Activated CD8-positive, alpha-beta memory T cell treated with anti-CD3 and anti-CD28 coated beads, Interleukin-2, amount 10 ng/mL, durations not matched to agents 7 days and 5 days (primary cell): ENCODE results near the gene TBC1D9. TPM values are rescaled to one million over a fixed set of nuclear protein-coding genes. Genes with fewer than 3 reads are reported as not detected.

Experiments used
- ATAC-seq: fragments of 150-1000 bp; cut with Tn5 transposase; one replicate; pipeline ENCODE4 v1.10.0; 2021; ENCODE audit warnings: moderate library complexity
- CTCF ChIA-PET: fragments of 350-600 bp; sonication (Branson Sonifier 250); formaldehyde crosslinking; loops from one replicate; lab custom pipeline; 2021; ENCODE audit warnings: antibody characterized with exemption; lab: Charles Lee
- DNase-seq: peaks from one replicate; pipeline ENCODE4 v3.0.0-alpha.2; 2020
- H3K27ac Mint-ChIP-seq: one replicate; pipeline ENCODE4 v1.8.0; 2021; ENCODE audit warnings: mild to moderate bottlenecking, mixed read lengths
- H3K27me3 Mint-ChIP-seq: one replicate; pipeline ENCODE4 v1.8.0; 2021; ENCODE audit warnings: mixed read lengths
- H3K36me3 Mint-ChIP-seq: one replicate; pipeline ENCODE4 v1.8.0; 2021; ENCODE audit warnings: mild to moderate bottlenecking, mixed read lengths
- H3K4me1 Mint-ChIP-seq: one replicate; pipeline ENCODE4 v1.8.0; 2021; ENCODE audit warnings: mixed read lengths
- H3K4me3 Mint-ChIP-seq: one replicate; pipeline ENCODE4 v1.8.0; 2021; ENCODE audit warnings: mild to moderate bottlenecking, moderate library complexity, mixed read lengths
- H3K9me3 Mint-ChIP-seq: one replicate; pipeline ENCODE4 v1.8.0; 2022; ENCODE audit warnings: low read depth, mixed read lengths
- total RNA-seq, 2 experiments: library from RNA; stranded (reverse); gene quantifications; one replicate each; pipeline ENCODE4 v1.2.3, GENCODE V29; 2021

TBC1D9 gene
- total RNA-seq, 2 experiments from 2014 or later = 0.14 TPM; not detected in 1

DNA sequence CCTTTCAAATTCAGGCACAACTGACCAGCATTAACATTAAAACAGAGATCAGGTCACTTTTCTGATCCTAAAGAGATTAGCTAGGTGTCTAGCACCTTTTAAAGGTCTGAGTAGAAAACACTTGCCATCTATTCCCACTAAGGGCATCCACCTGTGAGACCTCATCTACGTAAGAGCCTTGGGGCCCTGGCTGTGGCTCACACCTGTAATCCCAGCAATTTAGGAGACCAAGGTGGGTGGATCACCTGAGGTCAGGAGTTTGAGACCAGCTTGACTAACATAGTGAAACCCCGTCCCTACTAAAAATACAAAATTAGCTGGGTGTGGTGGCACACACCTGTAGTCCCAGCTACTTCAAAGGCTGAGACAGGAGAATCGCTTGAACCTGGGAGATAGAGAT, 11.8 kb downstream of the TBC1D9 start:
- CTCF ChIA-PET = interaction anchor here (0.7 kb wide), 1 partner anchor 1709 kb away, joined by 3 read pairs; no protein-coding TSS in a partner anchor
- Mint-ChIP-seq H3K36me3 (no peaks in the 10 kb centered on the region), H3K4me3 (no peak overlapping the region), H3K27me3 (peaks cover 22% of the 10 kb centered on the region), H3K27ac (no peak overlapping the region), H3K9me3 (no peaks in the 10 kb centered on the region), H3K4me1 (no peaks in the 10 kb centered on the region)
- DNase-seq (no peak), ATAC-seq (no peak)

DNA sequence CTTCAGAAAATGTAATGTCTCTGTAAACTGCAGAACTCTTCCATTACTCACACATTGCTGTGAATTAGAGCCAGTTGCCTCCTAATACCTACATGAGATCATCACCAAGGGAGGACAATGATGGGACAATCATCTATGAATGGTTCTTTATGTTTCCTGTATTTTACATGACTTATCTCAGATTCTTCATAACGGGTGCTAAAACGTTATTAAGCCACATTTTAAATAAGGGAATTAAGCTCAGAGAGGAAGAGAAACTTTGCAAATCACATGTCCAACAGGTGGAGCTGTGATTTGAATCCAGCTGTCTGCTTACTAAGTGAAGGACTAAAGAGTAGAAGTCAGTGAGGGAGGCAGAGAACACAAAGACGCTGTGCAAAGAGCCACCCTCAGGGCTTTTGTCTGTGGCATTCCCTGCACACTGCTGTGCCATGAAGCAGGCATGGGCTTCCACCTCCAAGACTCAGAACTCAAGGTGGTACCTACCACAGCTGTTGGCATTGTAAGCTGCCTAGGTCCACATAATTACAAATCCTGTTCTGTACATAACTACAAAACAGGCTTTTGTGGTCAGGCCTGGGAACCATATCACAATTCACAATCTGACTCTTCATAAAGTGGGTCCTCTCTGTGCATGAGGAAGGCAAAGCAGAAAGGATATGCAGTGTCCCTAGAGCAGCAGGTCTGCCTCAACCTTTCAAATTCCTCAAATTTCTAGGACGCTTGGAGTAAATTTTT, 12.8 kb downstream of the TBC1D9 start:
- no peak overlapping the region for H3K27ac Mint-ChIP-seq
- ATAC-seq = no peak
- no peaks in the 10 kb centered on the region for H3K36me3 Mint-ChIP-seq
- H3K27me3 Mint-ChIP-seq = peaks cover 20% of the 10 kb centered on the region
- no peak overlapping the region for H3K4me3 Mint-ChIP-seq
- H3K9me3 Mint-ChIP-seq = no peaks in the 10 kb centered on the region
- H3K4me1 Mint-ChIP-seq = no peaks in the 10 kb centered on the region
- CTCF ChIA-PET = no interaction called here
- DNase-seq = no peak

DNA sequence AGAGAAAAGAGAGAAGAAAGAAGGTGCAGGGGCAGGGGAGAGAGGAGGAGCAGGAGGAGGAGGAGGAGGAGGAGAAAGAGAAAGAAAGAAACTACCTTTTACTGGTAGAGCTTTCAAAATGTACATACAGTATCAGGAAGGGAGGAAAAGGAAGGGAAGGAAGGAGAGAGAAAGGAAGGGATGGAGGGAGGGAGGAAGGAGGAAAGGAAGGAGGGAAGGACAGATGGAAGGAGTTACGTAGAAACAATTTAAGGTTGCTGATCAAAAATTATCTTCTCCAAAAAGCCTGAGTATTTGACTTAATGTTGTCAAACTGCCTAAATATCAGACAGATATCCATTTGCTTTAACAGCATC, 13.4 kb downstream of the TBC1D9 start:
- CTCF ChIA-PET = no interaction called here
- Mint-ChIP-seq H3K27me3 (peaks cover 19% of the 10 kb centered on the region), H3K4me3 (no peak overlapping the region), H3K9me3 (no peaks in the 10 kb centered on the region), H3K4me1 (no peaks in the 10 kb centered on the region), H3K27ac (no peak overlapping the region), H3K36me3 (no peaks in the 10 kb centered on the region)
- ATAC-seq (no peak), DNase-seq (no peak)

DNA sequence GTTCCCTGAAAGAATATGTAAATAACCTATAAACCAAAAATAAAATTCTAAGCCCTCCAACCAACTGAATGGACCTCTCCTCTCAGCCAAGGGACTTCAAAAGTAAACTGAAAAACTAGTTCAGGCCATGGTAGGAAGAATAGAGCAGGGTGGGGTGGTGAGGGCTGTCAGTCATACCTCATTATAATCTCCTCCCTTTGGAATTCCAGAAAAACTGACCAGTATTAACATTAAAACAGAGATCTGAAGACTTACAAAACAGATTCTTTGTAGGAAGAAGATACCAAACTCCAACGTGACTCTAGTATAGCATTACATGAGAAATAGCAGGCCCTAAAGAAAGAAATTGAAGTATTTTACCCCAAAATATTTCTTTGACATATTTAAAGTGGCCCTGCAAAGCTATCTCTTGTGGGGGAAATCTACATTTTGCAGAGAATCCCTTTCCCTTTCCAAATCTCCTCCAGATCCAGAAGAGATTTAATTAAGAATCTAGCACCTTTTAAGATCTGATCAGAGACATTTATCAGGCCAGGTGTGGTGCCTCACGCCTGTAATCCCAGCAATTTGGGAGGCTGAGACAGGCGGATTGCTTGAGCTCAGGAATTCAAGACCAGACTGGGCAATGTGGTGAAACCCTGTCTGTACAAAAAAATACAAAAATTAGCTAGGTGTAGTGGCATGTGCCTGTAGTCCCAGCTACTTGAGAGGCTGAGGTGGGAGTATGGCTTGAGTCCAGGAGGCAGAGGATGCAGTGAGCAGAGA, 15.1 kb downstream of the TBC1D9 start:
- H3K27me3 Mint-ChIP-seq = peaks cover 19% of the 10 kb centered on the region
- CTCF ChIA-PET = no interaction called here
- no peaks in the 10 kb centered on the region for H3K36me3 Mint-ChIP-seq
- DNase-seq = no peak
- H3K9me3 Mint-ChIP-seq = no peaks in the 10 kb centered on the region
- no peaks in the 10 kb centered on the region for H3K4me1 Mint-ChIP-seq
- H3K4me3 Mint-ChIP-seq = no peak overlapping the region
- ATAC-seq = no peak
- H3K27ac Mint-ChIP-seq = no peak overlapping the region

DNA sequence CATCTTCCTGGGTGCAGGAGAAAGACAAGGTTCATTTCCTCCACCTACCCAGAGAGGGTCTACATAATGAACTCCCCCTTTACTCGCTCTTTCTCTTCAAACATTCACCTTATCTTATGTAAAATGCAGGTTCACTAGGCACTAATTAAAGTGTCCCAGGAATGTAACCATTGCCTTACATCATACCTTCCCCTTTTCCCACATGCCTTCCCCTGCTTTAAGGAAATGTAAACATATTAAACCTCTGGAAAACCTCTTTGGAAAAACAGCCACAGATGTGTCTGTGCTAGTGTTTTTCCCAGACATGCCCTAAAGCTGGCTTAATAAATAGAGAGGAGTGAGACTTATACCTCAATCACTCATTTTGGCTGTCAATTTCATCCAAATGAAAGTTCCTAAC, 15.8 kb downstream of the TBC1D9 start:
- Mint-ChIP-seq H3K27me3 (peaks cover 16% of the 10 kb centered on the region), H3K9me3 (no peaks in the 10 kb centered on the region), H3K4me1 (no peaks in the 10 kb centered on the region), H3K4me3 (no peak overlapping the region), H3K27ac (no peak overlapping the region), H3K36me3 (no peaks in the 10 kb centered on the region)
- ATAC-seq (no peak), DNase-seq (no peak)
- CTCF ChIA-PET = no interaction called here

DNA sequence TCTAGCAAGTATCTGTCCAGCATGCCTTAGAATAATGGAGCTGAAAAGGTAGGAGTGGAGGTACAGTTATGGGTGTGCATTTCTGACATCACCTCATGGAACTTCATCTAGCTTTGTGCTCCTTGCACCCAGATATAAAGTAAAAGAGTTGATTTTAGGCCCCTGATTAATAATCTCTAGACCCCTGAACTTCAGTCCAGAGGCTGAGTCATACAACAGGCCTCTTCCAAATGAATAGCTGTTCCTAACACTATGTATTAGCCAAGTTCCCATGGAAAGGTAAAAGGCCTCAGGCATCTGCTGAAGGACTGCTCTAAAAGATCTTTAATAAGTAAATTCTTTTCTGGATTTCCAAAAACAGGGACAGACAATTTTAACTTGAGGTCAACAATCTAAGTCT, 16.2 kb downstream of the TBC1D9 start:
- H3K4me1 Mint-ChIP-seq = no peaks in the 10 kb centered on the region
- no peak for DNase-seq
- no peaks in the 10 kb centered on the region for H3K9me3 Mint-ChIP-seq
- peaks cover 15% of the 10 kb centered on the region for H3K27me3 Mint-ChIP-seq
- no peaks in the 10 kb centered on the region for H3K36me3 Mint-ChIP-seq
- H3K4me3 Mint-ChIP-seq = no peak overlapping the region
- no peak for ATAC-seq
- H3K27ac Mint-ChIP-seq = no peak overlapping the region
- CTCF ChIA-PET = no interaction called here

DNA sequence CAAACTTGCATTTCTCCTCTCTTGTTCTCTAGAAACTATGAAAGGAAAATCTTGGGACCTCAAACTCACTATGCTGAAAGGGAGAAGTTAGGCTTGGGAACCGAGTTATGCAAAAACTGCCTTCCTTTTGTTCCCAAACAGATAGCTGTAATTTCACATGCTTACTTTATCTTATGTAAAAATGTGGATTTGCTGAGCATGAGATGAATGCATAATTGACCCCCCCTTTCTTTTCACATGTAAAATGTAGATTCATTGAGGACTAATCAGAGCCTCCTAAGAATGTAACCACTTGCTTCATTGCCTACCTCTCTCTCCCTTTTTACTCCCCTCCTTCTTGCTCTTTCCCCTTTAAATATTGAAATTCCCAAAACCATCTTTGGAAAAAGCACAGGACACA, 18.0 kb downstream of the TBC1D9 start:
- H3K4me3 Mint-ChIP-seq = no peak overlapping the region
- no peak for DNase-seq
- peaks cover 13% of the 10 kb centered on the region for H3K27me3 Mint-ChIP-seq
- CTCF ChIA-PET = no interaction called here
- H3K27ac Mint-ChIP-seq = no peak overlapping the region
- H3K36me3 Mint-ChIP-seq = no peaks in the 10 kb centered on the region
- ATAC-seq = no peak
- H3K9me3 Mint-ChIP-seq = no peaks in the 10 kb centered on the region
- no peaks in the 10 kb centered on the region for H3K4me1 Mint-ChIP-seq

DNA sequence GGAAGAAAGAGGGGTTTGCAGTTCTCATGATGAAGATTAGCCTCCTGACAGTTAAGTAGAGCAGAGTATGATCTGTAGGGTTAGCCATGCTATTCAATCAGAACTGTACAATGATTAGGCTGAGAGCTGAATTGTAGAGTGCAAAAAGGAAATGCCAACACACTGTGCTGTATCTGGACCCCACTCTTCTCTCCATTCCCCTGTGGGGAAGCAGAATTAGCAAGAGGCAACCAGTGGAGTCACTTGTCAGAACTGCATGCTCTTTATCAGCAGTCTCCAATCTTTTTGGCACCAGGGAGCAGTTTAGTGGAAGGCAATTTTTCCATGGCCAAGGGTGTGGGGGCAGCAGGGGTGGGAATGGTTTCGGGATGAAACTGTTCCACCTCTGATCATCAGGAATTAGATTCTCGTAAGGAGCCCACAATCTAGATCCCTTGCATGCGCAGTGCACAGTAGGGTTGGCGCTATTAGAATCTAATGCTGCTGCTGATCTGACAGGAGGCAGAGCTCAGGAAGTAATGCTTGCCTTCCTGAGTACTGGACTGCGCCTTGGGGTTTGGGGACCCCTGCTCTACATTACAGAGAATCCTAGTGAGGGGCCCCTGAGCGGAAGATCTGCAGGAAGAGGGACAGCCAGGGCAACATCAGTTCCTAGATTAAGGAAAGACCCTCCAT, 19.4 kb downstream of the TBC1D9 start:
- CTCF ChIA-PET = no interaction called here
- H3K36me3 Mint-ChIP-seq = no peaks in the 10 kb centered on the region
- ATAC-seq = no peak
- no peaks in the 10 kb centered on the region for H3K9me3 Mint-ChIP-seq
- H3K27me3 Mint-ChIP-seq = peaks cover 9% of the 10 kb centered on the region
- H3K27ac Mint-ChIP-seq = no peak overlapping the region
- no peaks in the 10 kb centered on the region for H3K4me1 Mint-ChIP-seq
- H3K4me3 Mint-ChIP-seq = no peak overlapping the region
- no peak for DNase-seq

DNA sequence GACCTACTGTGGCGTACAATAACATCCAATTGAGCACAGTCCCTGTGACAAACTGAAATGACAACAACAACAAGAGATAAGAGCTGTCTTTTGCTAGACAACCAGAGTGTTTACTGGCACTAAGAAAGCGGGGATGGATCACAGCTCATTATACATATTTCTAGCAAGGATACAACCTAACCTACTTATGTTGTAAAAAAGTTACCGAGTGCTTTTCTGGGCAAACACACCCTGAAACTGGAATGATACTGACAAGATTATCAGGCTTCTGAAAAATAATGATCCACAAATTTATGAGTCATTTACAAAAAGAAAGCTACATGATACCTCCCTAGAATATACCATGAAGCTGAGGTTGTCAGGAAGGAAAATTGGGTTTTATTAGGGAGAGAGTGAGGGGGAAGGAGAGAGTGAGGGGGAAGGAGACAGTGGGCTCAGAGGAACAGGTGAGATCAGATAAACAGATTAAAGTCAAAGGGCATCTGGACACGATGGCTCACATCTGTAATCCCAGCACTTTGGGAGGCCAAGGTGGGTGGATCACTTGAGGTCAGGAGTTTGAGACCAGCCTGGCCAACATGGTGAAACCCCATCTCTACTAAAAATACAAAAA, 20.3 kb downstream of the TBC1D9 start:
- peaks cover 6% of the 10 kb centered on the region for H3K27me3 Mint-ChIP-seq
- H3K27ac Mint-ChIP-seq = no peak overlapping the region
- no peak overlapping the region for H3K4me3 Mint-ChIP-seq
- H3K9me3 Mint-ChIP-seq = no peaks in the 10 kb centered on the region
- no peaks in the 10 kb centered on the region for H3K36me3 Mint-ChIP-seq
- H3K4me1 Mint-ChIP-seq = no peaks in the 10 kb centered on the region
- CTCF ChIA-PET = no interaction called here
- ATAC-seq (no peak), DNase-seq (no peak)

DNA sequence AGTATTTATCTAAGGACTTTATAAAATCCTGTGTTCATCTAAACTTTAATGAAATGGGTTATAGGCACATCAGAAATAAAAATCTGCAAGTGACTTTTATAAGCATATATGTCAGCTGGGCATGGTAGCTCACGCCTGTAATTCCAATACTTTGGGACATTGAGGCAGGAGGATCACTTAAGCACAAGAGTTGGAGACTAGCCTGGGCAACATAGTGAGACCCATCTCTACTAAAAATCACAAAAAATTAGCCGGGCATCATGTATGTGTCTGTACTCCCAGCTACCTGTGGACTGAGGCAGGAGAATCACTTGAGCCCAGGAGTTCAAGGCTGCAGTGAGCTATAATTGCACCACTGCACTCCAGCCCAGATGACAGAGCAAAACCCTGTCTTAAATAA, 20.9 kb downstream of the TBC1D9 start:
- Mint-ChIP-seq H3K27me3 (peaks cover 4% of the 10 kb centered on the region), H3K36me3 (no peaks in the 10 kb centered on the region), H3K4me3 (no peak overlapping the region), H3K4me1 (no peaks in the 10 kb centered on the region), H3K9me3 (no peaks in the 10 kb centered on the region), H3K27ac (no peak overlapping the region)
- DNase-seq (no peak), ATAC-seq (no peak)
- CTCF ChIA-PET = no interaction called here

DNA sequence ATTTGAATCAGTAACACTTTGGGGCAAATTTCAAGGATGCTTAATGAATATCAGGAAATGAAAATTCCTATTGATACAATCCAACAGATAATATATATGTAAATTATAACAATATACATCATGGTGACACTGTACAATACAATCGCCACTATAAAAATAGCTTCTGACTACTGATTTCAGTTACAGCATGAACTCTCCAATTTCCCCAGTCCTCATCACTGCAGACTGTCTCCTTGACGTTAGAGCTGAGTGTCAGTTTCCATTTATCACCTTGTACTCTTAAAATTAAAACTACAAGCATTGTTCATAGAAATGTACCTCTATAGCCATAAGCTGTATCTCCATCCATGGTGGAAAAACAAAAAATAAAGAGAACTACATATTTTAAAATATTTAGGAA, 23.4 kb downstream of the TBC1D9 start:
- H3K4me3 Mint-ChIP-seq = no peak overlapping the region
- no peak overlapping the region for H3K27ac Mint-ChIP-seq
- H3K27me3 Mint-ChIP-seq = no peaks in the 10 kb centered on the region
- CTCF ChIA-PET = no interaction called here
- H3K36me3 Mint-ChIP-seq = no peaks in the 10 kb centered on the region
- DNase-seq (no peak), ATAC-seq (no peak)
- H3K9me3 Mint-ChIP-seq = no peaks in the 10 kb centered on the region
- no peaks in the 10 kb centered on the region for H3K4me1 Mint-ChIP-seq

DNA sequence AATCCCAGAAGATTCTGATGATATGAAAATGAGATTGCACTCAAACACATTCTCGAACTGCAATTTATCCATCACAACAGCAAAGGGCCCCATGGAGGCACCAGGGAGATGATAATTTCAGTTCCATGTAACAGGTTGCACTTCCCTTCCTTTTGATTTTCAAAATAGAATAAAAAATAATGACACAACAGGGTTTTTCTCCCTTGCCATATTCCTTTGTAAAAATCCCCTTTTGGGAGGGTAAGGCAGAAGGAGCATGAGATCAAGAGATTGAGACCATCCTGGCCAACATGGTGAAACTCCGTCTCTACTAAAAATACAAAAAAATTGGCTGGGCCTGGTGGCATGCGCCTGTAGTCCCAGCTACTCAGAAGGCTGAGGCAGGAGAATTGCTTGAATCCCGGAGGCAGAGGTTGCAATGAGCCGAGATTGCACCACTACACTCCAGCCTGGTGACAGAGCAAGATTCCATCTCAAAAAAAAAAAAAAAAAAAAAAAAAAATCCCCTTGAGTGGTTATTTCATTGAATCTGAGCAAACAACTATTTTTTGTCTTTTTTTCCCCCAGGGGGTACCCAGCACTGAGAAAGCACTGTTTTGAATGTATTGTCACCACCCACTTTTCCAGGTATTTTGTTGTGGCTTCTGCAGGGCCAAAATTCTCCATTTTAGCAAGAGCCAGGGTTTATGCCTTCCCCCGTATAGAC, 26.7 kb downstream of the TBC1D9 start:
- H3K27me3 Mint-ChIP-seq = peaks cover 2% of the 10 kb centered on the region
- CTCF ChIA-PET = no interaction called here
- H3K4me3 Mint-ChIP-seq = no peak overlapping the region
- ATAC-seq (no peak), DNase-seq (no peak)
- no peaks in the 10 kb centered on the region for H3K36me3 Mint-ChIP-seq
- H3K9me3 Mint-ChIP-seq = no peaks in the 10 kb centered on the region
- no peak overlapping the region for H3K27ac Mint-ChIP-seq
- H3K4me1 Mint-ChIP-seq = no peaks in the 10 kb centered on the region

DNA sequence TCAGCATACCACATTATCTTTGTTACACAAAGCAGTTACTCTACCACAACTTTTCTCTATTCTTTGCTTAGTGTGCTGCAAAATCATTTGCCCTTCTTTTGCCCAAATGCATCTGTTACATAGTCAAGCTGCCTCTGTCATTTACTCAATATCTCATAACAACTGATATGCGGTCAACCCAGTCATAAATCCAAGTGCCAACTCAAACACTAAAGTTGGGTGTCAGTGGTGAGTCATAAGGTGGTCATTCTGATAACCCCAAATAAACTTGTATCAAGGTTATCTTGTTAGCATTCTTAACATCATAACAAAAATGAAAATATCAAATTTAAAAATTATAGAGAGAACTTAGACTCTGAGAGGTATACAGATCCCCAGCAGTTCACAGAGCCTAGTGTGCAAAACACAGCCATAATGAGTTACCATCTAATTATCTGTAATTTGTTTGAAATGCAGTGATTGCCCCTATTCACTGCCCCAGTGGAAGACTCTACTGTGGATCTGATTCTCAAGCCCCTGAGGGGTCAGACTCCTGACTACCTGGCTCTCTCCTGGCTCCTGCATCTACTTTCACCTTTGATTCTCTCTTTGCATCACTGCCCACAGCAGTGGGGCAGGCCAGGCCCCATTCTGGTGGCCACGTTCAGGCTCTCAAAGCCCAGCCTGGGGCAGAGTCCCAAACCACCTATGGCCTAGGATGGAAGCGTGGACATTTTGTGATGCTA, 29.2 kb downstream of the TBC1D9 start:
- Mint-ChIP-seq H3K4me3 (no peak overlapping the region), H3K9me3 (no peaks in the 10 kb centered on the region), H3K4me1 (no peaks in the 10 kb centered on the region), H3K27me3 (peaks cover 2% of the 10 kb centered on the region), H3K36me3 (no peaks in the 10 kb centered on the region), H3K27ac (no peak overlapping the region)
- CTCF ChIA-PET = no interaction called here
- no peak for ATAC-seq
- DNase-seq = no peak
